ENCODE measurements around the gene DNAJC5.

DNAJC5 gene

DNA sequence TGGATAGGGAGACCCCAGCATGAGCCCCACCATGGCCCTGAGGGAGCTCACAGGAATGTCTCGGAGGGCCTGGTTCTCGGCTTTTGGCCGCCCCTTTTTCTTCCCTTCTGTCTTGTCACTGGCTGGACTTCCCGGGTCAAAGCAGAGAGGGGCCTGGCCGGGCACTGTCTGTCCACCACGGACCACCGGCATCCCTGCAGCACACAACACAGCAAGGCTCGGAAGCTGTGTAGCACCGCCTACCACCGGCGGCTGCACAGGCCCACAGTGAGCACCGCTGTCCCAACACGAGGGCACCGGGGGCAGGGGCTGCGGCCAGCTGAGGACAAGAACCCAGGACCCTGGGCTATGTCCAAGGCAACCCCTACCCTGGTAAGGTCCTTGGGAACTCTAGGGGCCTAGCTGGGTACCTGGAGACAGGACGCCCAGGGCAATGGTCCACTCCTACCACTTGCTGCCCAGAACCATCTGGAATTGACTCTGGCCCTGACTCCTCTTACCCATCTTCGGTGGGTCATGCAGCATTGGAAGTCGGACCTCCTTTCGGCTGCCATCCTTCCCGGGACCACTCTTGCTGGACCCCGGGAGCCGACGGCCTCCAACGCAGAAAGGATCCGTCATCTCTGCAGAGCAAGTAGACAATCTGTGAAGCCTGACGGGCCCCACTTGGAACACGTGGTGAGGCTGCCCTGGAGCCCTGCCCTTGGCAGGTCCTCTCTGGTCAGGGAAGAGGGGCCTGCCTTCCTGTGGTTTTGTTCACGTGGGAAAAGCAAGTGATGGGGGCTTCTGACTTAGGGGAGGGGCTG is 72.6 kb downstream of the DNAJC5 start:
- Histone ChIP-seq H3K36me3 (ENCODE audit: control insufficient read depth, low read length) (peaks cover 51% of the 10 kb centered on the region), H3K27me3 (ENCODE audit: control insufficient read depth, low read length) (no peaks in the 10 kb centered on the region), H3K4me2 (ENCODE audit: low read length) (no peak overlapping the region), H3K27ac (ENCODE audit: low read depth, low read length) (no peak overlapping the region), H3K9me2 (replicated peaks; ENCODE audit: control insufficient read depth, low read length) (no peaks in the 10 kb centered on the region), H3K9me3 (ENCODE audit: control insufficient read depth, insufficient read depth, low read length) (peaks cover 8% of the 10 kb centered on the region), H4K20me1 (ENCODE audit: control insufficient read depth, insufficient read depth, low read depth, low read length) (no peaks in the 10 kb centered on the region), H3K4me1 (ENCODE audit: control insufficient read depth, low read length) (peaks cover 30% of the 10 kb centered on the region), H3F3A (ENCODE audit: control insufficient read depth, insufficient read depth) (peaks cover 6% of the 10 kb centered on the region; the same call in 1 of the 2 replicates), H3K79me2 (ENCODE audit: control insufficient read depth, low read length) (peaks cover 17% of the 10 kb centered on the region), H3K4me3 (ENCODE audit: low read length) (no peak overlapping the region)
- no peak for TF ChIP-seq EZH2phosphoT487 (IDR thresholded peaks at IDR 0.05; ENCODE audit: borderline replicate concordance, low read length)

- H4K20me1 ChIP-seq (ENCODE audit: control insufficient read depth, insufficient read depth, low read depth, low read length): no peaks in the 10 kb centered on the region
- peaks cover 8% of the 10 kb centered on the region for H3K9me3 ChIP-seq (ENCODE audit: control insufficient read depth, insufficient read depth, low read length)
- H3K4me1 ChIP-seq (ENCODE audit: control insufficient read depth, low read length): peaks cover 32% of the 10 kb centered on the region
- TF ChIP-seq EZH2phosphoT487 (IDR thresholded peaks at IDR 0.05; ENCODE audit: borderline replicate concordance, low read length): no peak
- TF ChIP-seq, protein P1, sequence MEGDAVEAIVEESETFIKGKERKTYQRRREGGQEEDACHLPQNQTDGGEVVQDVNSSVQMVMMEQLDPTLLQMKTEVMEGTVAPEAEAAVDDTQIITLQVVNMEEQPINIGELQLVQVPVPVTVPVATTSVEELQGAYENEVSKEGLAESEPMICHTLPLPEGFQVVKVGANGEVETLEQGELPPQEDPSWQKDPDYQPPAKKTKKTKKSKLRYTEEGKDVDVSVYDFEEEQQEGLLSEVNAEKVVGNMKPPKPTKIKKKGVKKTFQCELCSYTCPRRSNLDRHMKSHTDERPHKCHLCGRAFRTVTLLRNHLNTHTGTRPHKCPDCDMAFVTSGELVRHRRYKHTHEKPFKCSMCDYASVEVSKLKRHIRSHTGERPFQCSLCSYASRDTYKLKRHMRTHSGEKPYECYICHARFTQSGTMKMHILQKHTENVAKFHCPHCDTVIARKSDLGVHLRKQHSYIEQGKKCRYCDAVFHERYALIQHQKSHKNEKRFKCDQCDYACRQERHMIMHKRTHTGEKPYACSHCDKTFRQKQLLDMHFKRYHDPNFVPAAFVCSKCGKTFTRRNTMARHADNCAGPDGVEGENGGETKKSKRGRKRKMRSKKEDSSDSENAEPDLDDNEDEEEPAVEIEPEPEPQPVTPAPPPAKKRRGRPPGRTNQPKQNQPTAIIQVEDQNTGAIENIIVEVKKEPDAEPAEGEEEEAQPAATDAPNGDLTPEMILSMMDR (IDR thresholded peaks at IDR 0.05; ENCODE audit: low read depth, low read length, poor library complexity, severe bottlenecking): no peak
- H3K79me2 ChIP-seq (ENCODE audit: control insufficient read depth, low read length): peaks cover 17% of the 10 kb centered on the region
- no peaks in the 10 kb centered on the region for H3K9me2 ChIP-seq (replicated peaks; ENCODE audit: control insufficient read depth, low read length)
- H3K4me2 ChIP-seq (ENCODE audit: low read length): peak overlapping the region; percentile 92
- peaks cover 8% of the 10 kb centered on the region for H3F3A ChIP-seq (ENCODE audit: control insufficient read depth, insufficient read depth)
- peak overlapping the region; percentile 34; the same call in 1 of the 2 replicates for H3K27ac ChIP-seq (ENCODE audit: low read depth, low read length)
- peak overlapping the region; percentile 78 for H3K4me3 ChIP-seq (ENCODE audit: low read length)
- H3K27me3 ChIP-seq (ENCODE audit: control insufficient read depth, low read length): no peaks in the 10 kb centered on the region
- peaks cover 54% of the 10 kb centered on the region for H3K36me3 ChIP-seq (ENCODE audit: control insufficient read depth, low read length)
Measured at GRCh38 chr20:63968136-63968927, 73.4 kb downstream of the DNAJC5 start.

DNA sequence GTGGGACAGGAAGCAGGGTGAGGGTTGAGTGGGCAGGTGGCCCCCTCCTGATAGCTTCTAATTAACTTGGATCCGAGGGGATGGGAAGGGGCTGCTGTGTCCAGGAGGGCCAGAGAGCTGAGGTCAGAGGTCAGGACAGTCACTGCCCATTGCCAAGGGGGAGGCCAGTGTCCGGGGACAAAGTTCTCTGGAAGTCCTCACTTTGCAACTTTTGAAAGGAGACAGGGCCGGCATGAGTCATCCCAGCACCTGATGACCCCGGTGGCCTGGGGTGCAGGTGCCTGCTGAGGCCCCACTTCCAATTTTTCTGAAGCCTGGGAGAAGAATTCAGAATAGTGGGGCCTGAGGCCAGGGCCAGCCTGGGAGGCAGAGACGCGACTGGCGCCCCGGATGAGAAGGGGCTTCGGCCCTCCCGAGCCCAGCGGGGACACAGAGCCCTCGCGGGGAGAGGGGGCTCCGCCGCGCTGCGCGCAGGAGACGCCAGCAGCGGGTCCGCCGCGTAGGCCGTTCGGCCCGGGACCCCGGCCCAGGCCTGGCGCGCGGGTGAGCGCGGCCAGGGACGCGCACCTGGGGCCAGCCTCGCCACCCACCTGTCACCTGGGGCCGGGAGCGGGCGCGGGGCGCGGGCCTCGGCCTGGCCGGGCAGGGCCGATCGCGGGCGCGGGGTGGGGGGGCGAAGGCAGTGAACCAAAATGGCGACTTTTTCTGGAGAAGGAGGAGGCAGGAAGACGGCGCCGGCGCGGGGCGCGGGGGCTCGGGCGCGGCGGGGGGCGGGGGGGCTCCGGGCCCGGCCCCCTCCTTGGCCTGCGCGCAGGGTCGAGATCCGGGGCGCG is 74.2 kb downstream of the DNAJC5 start:
- Histone ChIP-seq H3K4me3 (ENCODE audit: low read length) (peak overlapping the region; percentile 78), H3K4me2 (ENCODE audit: low read length) (peak overlapping the region; percentile 92), H3K4me1 (ENCODE audit: control insufficient read depth, low read length) (peaks cover 40% of the 10 kb centered on the region), H3K79me2 (ENCODE audit: control insufficient read depth, low read length) (peaks cover 17% of the 10 kb centered on the region), H3K9me2 (replicated peaks; ENCODE audit: control insufficient read depth, low read length) (no peaks in the 10 kb centered on the region), H3K9me3 (ENCODE audit: control insufficient read depth, insufficient read depth, low read length) (peaks cover 8% of the 10 kb centered on the region), H3K27me3 (ENCODE audit: control insufficient read depth, low read length) (no peaks in the 10 kb centered on the region), H3K27ac (ENCODE audit: low read depth, low read length) (peak overlapping the region; percentile 34), H3K36me3 (ENCODE audit: control insufficient read depth, low read length) (peaks cover 50% of the 10 kb centered on the region), H3F3A (ENCODE audit: control insufficient read depth, insufficient read depth) (peaks cover 9% of the 10 kb centered on the region), H4K20me1 (ENCODE audit: control insufficient read depth, insufficient read depth, low read depth, low read length) (no peaks in the 10 kb centered on the region)
- TF ChIP-seq, protein P1 (IDR thresholded peaks at IDR 0.05; ENCODE audit: low read depth, low read length, poor library complexity, severe bottlenecking): no peak
- no peak for TF ChIP-seq EZH2phosphoT487 (IDR thresholded peaks at IDR 0.05; ENCODE audit: borderline replicate concordance, low read length)

Measured in DOHH2 (cell line).